Skeletal muscle cell (primary cell): Measurements from ENCODE around the gene HACD2.
A peak's percentile ranks its signal among the peaks of the same experiment; 100 is the strongest.
"Not testable (repeated sequence)": the region's sequence is repeated elsewhere in the genome, so short reads cannot be mapped to it uniquely, and the experiment has no call there.

Experiments
- DNase-seq: peaks from one replicate; pipeline ENCODE4 v3.0.0-alpha.2; 2010; ENCODE audit warnings: low read depth
- H3K4me3 ChIP-seq: 2 replicates; pipeline ENCODE4 v1.5.1; 2011; ENCODE audit warnings: low read depth, mild to moderate bottlenecking, control low read depth, low read length, moderate library complexity

Gene HACD2

GRCh38 chr3:123493912-123494311 is 90.9 kb downstream of the HACD2 start:
- no peak for DNase-seq
- H3K4me3 ChIP-seq: no peak overlapping the region

- DNase-seq: no peak
- H3K4me3 ChIP-seq: no peak overlapping the region
Measured at GRCh38 chr3:123491966-123492587, 92.8 kb downstream of the HACD2 start.

- DNase-seq: peak; percentile 8
- H3K4me3 ChIP-seq: no peak overlapping the region
Measured at GRCh38 chr3:123489400-123490004, 95.4 kb downstream of the HACD2 start.

- H3K4me3 ChIP-seq: no peak overlapping the region
- DNase-seq: no peak
Measured at GRCh38 chr3:123488645-123489347, 96.1 kb downstream of the HACD2 start.

GRCh38 chr3:123487063-123487462 is 97.8 kb downstream of the HACD2 start:
- not testable (repeated sequence) for H3K4me3 ChIP-seq, DNase-seq

- DNase-seq: no peak
- no peak overlapping the region for H3K4me3 ChIP-seq
Measured at GRCh38 chr3:123486460-123486859, 98.4 kb downstream of the HACD2 start.

GRCh38 chr3:123485551-123485950 is 99.3 kb downstream of the HACD2 start:
- H3K4me3 ChIP-seq: no peak overlapping the region
- no peak for DNase-seq

- no peak for DNase-seq
- no peak overlapping the region for H3K4me3 ChIP-seq
Measured at GRCh38 chr3:123483146-123483545, 101.7 kb downstream of the HACD2 start.

GRCh38 chr3:123481722-123482457 is 103.0 kb downstream of the HACD2 start:
- DNase-seq: no peak
- no peak overlapping the region for H3K4me3 ChIP-seq

GRCh38 chr3:123481071-123481470 is 103.8 kb downstream of the HACD2 start:
- no peak overlapping the region for H3K4me3 ChIP-seq
- DNase-seq: no peak

- DNase-seq: no peak
- no peak overlapping the region for H3K4me3 ChIP-seq
Measured at GRCh38 chr3:123480428-123480827, 104.4 kb downstream of the HACD2 start.

- DNase-seq: no peak
- H3K4me3 ChIP-seq: no peak overlapping the region
Measured at GRCh38 chr3:123479891-123480290, 105.0 kb downstream of the HACD2 start.

GRCh38 chr3:123478314-123478713 is 106.5 kb downstream of the HACD2 start:
- DNase-seq: no peak
- H3K4me3 ChIP-seq: no peak overlapping the region

- no peak overlapping the region for H3K4me3 ChIP-seq
- DNase-seq: no peak
Measured at GRCh38 chr3:123476967-123477750, 107.7 kb downstream of the HACD2 start.

- DNase-seq: no peak
- no peak overlapping the region for H3K4me3 ChIP-seq
Measured at GRCh38 chr3:123475786-123476185, 109.1 kb downstream of the HACD2 start.

- H3K4me3 ChIP-seq: no peak overlapping the region
- DNase-seq: no peak
Measured at GRCh38 chr3:123471106-123471505, 113.7 kb downstream of the HACD2 start.

GRCh38 chr3:123469323-123469995 is 115.4 kb downstream of the HACD2 start:
- H3K4me3 ChIP-seq: no peak overlapping the region
- no peak for DNase-seq

- no peak for DNase-seq
- H3K4me3 ChIP-seq: no peak overlapping the region
Measured at GRCh38 chr3:123467046-123467445, 117.8 kb downstream of the HACD2 start.

GRCh38 chr3:123464211-123464610 is 120.6 kb downstream of the HACD2 start:
- H3K4me3 ChIP-seq: no peak overlapping the region
- no peak for DNase-seq
